Aorta (tissue), 5 donors: ENCODE results near the gene SLC35D1. TPM values are rescaled to one million over a fixed set of nuclear protein-coding genes. Genes with fewer than 3 reads are reported as not detected.
"Not testable (repeated sequence)": the region's sequence is repeated elsewhere in the genome, so short reads cannot be mapped to it uniquely, and the experiment has no call there.

Source experiments
- ATAC-seq: fragments of 200-7000 bp; cut with Tn5 transposase; one replicate; pipeline ENCODE4 v1.9.1; 2022; ENCODE audit warnings: moderate library complexity; ENCODE audit not compliant: low FRiP score
- DNase-seq, 2 donors: peaks; one replicate each; pipeline ENCODE4 v3.0.0-alpha.2; 2020
- H3K27ac ChIP-seq, 2 donors: one replicate each; pipeline ENCODE4 v1.5.1; 2013; ENCODE audit warnings: low read length in 2 of 2, mild to moderate bottlenecking in 2 of 2, moderate library complexity in 2 of 2, control low read depth in 1 of 2, inconsistent platforms in 1 of 2, low read depth in 1 of 2
- H3K27me3 ChIP-seq, 2 donors: one replicate each; pipeline ENCODE4 v1.6.1; 2013; ENCODE audit warnings: control low read depth in 1 of 2, low read length in 1 of 2, mild to moderate bottlenecking in 1 of 2, moderate library complexity in 1 of 2; ENCODE audit not compliant: insufficient read depth in 2 of 2, control insufficient read depth in 1 of 2
- H3K36me3 ChIP-seq, 2 donors: one replicate each; pipeline ENCODE4 v1.6.1; 2013; ENCODE audit warnings: control low read depth in 1 of 2, low read length in 1 of 2, mild to moderate bottlenecking in 1 of 2; ENCODE audit not compliant: insufficient read depth in 2 of 2, control insufficient read depth in 1 of 2
- H3K4me1 ChIP-seq, 2 donors: one replicate each; pipeline ENCODE4 v1.6.1; 2013; ENCODE audit warnings: low read length in 2 of 2, control low read depth in 1 of 2, mild to moderate bottlenecking in 1 of 2, moderate library complexity in 1 of 2; ENCODE audit not compliant: insufficient read depth in 2 of 2, control insufficient read depth in 1 of 2
- H3K4me3 ChIP-seq, 2 donors: one replicate each; pipeline ENCODE4 v1.5.1; 2013; ENCODE audit warnings: low read length in 2 of 2, control low read depth in 1 of 2, mild to moderate bottlenecking in 1 of 2
- H3K9me3 ChIP-seq: one replicate; pipeline ENCODE4 v1.6.1; 2013; ENCODE audit warnings: mild to moderate bottlenecking, low read length; ENCODE audit not compliant: control insufficient read depth
- WGBS, 2 donors: extraction: QIAGEN DNeasy Blood & Tissue Kit; methylation state at CpG; one replicate each; pipeline ENCODE4 v1.1.7; 2013; 5-methylcytosine and 5-hydroxymethylcytosine counted together
- intact Hi-C, 2 donors: fragments of 100-400 bp; cut with DNase I; formaldehyde crosslinking; loops; one replicate each; pipeline versions ENCODE4 v1.14.2 to v1.15.0; 2022
- polyA plus RNA-seq, 2 donors: library from polyadenylated mRNA; stranded (reverse); fragments of 200-250 nt; gene quantifications; one replicate each; pipeline ENCODE4 v1.2.3, GENCODE V29; 2013
- total RNA-seq, 2 donors: library from RNA; stranded (reverse); fragmentation: NEBNext Ultra II Directional; extraction: Animal tissue kit (Norgen Biotek cat#: 25700); gene quantifications; one replicate each; pipeline ENCODE4 v1.2.1, GENCODE V29; 2021
- donor health status: healthy with polysubstance abuse.
- donor health status: Bipolar disorder and iron deficiency.
- donor health status: DM: no; HTN: no; CAD: no.
- donor health status: DM: no; HTN: no; CAD: no.
- donor health status: DM: yes; HTN: yes; CAD: no.

The SLC35D1 gene
- total and polyA plus RNA-seq, 4 donors, result 2.9 to 17.8 (median 10.4) TPM

DNA sequence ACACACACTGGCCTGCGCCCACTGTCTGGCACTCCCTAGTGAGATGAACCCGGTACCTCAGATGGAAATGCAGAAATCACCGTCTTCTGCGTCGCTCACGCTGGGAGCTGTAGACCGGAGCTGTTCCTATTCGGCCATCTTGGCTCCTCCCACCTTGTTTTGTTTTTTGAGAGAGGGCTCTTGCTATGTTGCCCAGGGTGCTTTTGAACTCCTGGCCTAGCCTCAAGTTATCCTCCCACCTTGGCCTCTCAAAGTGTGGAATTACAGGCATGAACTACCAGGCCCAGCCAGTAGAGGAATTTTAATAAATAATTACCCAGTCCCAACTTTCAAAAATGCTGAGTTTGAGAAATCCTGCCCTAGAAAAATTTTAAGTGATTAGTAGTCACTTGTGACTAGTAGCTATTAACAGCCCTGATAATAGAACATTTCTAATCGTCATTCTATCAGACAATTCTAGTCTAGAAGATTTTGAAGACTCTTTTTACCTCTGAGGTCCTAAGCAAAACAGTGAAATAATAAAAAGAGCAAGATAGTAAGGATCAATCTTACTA is 30.9 kb upstream of the SLC35D1 start:
- H3K27me3 ChIP-seq, result no peaks in the 10 kb centered on the region
- no peaks in the 10 kb centered on the region for H3K36me3 ChIP-seq
- WGBS, 2 donors, result 91 to 97% methylated on average over 6 to 7 of the region's 9 CpGs

GRCh38 chr1:67078291-67078690 is 24.3 kb upstream of the SLC35D1 start:
- DNase-seq (no peak), ATAC-seq (no peak)
- no peaks in the 10 kb centered on the region for H3K36me3 ChIP-seq
- H3K4me1 ChIP-seq, result no peaks in the 10 kb centered on the region
- WGBS, 2 donors, result 81 to 90% methylated on average over 3 of the region's 3 CpGs
- no peaks in the 10 kb centered on the region for H3K27me3 ChIP-seq
- H3K27ac ChIP-seq, result no peak overlapping the region
- intact Hi-C loops, result no loop called here
- no peak overlapping the region for H3K4me3 ChIP-seq
- H3K9me3 ChIP-seq, result no peaks in the 10 kb centered on the region

More for the DNA sequence above, 30.9 kb upstream of the SLC35D1 start:
- H3K27ac ChIP-seq, result no peak overlapping the region
- no peaks in the 10 kb centered on the region for H3K4me1 ChIP-seq
- no peak for DNase-seq
- no peak for ATAC-seq
- H3K4me3 ChIP-seq, result no peak overlapping the region
- intact Hi-C loops, result no loop called here
- peaks cover 3% of the 10 kb centered on the region for H3K9me3 ChIP-seq

GRCh38 chr1:67077593-67077992 is 23.6 kb upstream of the SLC35D1 start:
- ATAC-seq (no peak), DNase-seq (no peak)
- Histone ChIP-seq H3K27me3 (no peaks in the 10 kb centered on the region), H3K27ac (no peak overlapping the region), H3K4me1 (no peaks in the 10 kb centered on the region), H3K4me3 (no peak overlapping the region), H3K36me3 (no peaks in the 10 kb centered on the region), H3K9me3 (no peaks in the 10 kb centered on the region)
- intact Hi-C loops, result no loop called here
- 98 to 100% methylated on average over 1 of the region's 1 CpG for WGBS, 2 donors

DNA sequence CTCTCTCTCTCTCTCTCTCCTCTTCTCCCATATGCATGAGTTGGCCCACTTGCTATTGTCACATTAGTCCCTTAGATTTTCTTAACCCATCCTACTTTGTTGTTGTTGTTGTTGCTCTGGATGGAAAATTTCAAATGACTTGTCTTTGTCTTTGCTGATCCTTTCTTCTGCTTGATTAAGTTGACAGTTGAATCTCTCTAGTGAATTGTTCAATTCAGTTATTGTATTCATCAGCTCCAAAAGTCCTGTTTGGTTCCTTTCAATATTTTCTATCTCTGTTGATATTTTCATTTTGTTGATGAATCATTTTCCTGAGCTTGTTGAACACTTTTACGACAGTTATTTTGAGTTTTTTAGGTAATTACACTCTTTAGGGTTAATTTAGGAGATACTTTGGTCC is 18.8 kb upstream of the SLC35D1 start:
- Histone ChIP-seq H3K9me3 (peaks cover 2% of the 10 kb centered on the region), H3K36me3 (no peaks in the 10 kb centered on the region), H3K27me3 (no peaks in the 10 kb centered on the region), H3K4me3 (no peak overlapping the region), H3K4me1 (no peaks in the 10 kb centered on the region), H3K27ac (no peak overlapping the region)
- 82 to 96% methylated on average over 1 of the region's 1 CpG for WGBS, 2 donors
- DNase-seq (no peak), ATAC-seq (no peak)
- intact Hi-C loops, result no loop called here

- H3K4me1 ChIP-seq, H3K27ac ChIP-seq, intact Hi-C loops, H3K36me3 ChIP-seq, DNase-seq, H3K27me3 ChIP-seq, H3K9me3 ChIP-seq, ATAC-seq, H3K4me3 ChIP-seq: not testable (repeated sequence)
- 59 to 60% methylated on average over 3 of the region's 3 CpGs for WGBS, 2 donors
Observed at GRCh38 chr1:67067655-67068054, 13.7 kb upstream of the SLC35D1 start.

DNA sequence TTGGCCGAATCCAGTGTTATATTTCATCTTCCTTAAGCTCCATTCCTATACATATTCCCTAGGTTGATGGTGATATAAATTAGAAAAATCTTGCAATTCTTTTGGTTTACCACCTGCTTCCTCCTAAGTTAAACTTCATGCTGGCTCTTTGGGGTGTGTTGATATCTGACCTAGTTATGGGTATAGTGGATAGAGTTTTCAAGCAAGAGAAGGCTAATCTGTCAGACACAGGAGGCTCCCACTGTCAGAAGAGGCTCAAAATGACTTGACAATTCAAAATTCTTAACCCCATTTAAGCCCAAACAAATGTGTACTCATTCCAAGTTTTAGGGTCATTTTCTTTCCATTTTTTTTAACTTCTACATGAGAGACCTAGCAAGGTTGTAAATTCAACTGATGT is 8.5 kb upstream of the SLC35D1 start:
- intact Hi-C loops, result no loop called here
- Histone ChIP-seq H3K9me3 (no peaks in the 10 kb centered on the region), H3K27me3 (no peaks in the 10 kb centered on the region), H3K4me3 (no peak overlapping the region), H3K27ac (no peak overlapping the region), H3K4me1 (no peaks in the 10 kb centered on the region), H3K36me3 (no peaks in the 10 kb centered on the region)
- ATAC-seq, result no peak
- WGBS, 2 donors, result 94 to 97% methylated on average over 1 of the region's 1 CpG
- no peak for DNase-seq

- H3K4me3 ChIP-seq, result no peak overlapping the region
- no peak for ATAC-seq
- no peaks in the 10 kb centered on the region for H3K4me1 ChIP-seq
- H3K27me3 ChIP-seq, result no peaks in the 10 kb centered on the region
- H3K36me3 ChIP-seq, result no peaks in the 10 kb centered on the region
- no peak overlapping the region for H3K27ac ChIP-seq
- no peak for DNase-seq
- intact Hi-C loops, result no loop called here
- no peaks in the 10 kb centered on the region for H3K9me3 ChIP-seq
- WGBS, 2 donors, result 97 to 100% methylated on average over 2 of the region's 2 CpGs
Observed at GRCh38 chr1:67061266-67061665, 7.3 kb upstream of the SLC35D1 start.

DNA sequence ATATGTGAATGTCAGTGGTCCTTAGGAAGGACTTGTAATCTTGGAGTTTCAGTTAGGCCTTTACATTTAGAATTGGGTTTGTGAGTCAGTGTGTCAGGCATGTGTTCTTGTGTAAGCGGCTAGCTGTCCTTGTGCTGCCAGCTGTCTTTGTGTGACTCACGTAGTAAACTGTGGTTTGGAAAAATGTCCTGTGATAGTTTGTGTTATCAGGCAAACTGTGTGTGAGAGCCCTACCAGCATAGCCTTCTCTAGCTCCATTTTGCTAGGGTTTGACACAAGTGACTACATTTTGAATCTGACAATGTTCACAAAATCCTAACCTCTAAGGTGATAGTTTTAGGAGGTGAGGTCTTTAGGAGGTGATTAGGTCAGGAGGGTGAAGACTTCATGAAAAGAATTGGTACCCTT is 6.9 kb upstream of the SLC35D1 start:
- WGBS, 2 donors, result 39 to 42% methylated on average over 2 of the region's 2 CpGs
- Histone ChIP-seq H3K4me3 (no peak overlapping the region), H3K4me1 (no peaks in the 10 kb centered on the region), H3K36me3 (no peaks in the 10 kb centered on the region), H3K9me3 (no peaks in the 10 kb centered on the region), H3K27ac (no peak overlapping the region), H3K27me3 (no peaks in the 10 kb centered on the region)
- DNase-seq, result no peak
- no peak for ATAC-seq
- intact Hi-C loops, result no loop called here

GRCh38 chr1:67059346-67059745 is 5.4 kb upstream of the SLC35D1 start:
- H3K9me3 ChIP-seq, result no peaks in the 10 kb centered on the region
- no peak overlapping the region for H3K27ac ChIP-seq
- intact Hi-C loops, result loop anchor here (10.0 kb wide), 2 partner anchors 85 to 125 kb away; no protein-coding TSS in a partner anchor
- H3K4me3 ChIP-seq, result no peak overlapping the region
- H3K4me1 ChIP-seq, result no peaks in the 10 kb centered on the region
- no peaks in the 10 kb centered on the region for H3K27me3 ChIP-seq
- DNase-seq (no peak), ATAC-seq (no peak)
- 85 to 89% methylated on average over 1 of the region's 1 CpG for WGBS, 2 donors
- no peaks in the 10 kb centered on the region for H3K36me3 ChIP-seq
